H9 (cell line): ENCODE data around the gene RALY. TPM values are rescaled to one million over a fixed set of nuclear protein-coding genes. Genes with fewer than 3 reads are reported as not detected.
A peak's percentile ranks its signal among the peaks of the same experiment; 100 is the strongest.

ENCODE experiments used
- DNase-seq: peaks from one replicate; pipeline ENCODE4 v3.0.0-alpha.2; 2017
- H2AFZ ChIP-seq: one replicate; pipeline ENCODE4 v1.6.1; 2013; ENCODE audit warnings: mild to moderate bottlenecking, low read length, control low read depth, moderate library complexity
- H2AK5ac ChIP-seq: 2 replicates; pipeline ENCODE4 v1.6.1; 2013; ENCODE audit warnings: low read length, control low read depth, mixed read lengths; ENCODE audit not compliant: insufficient read length
- H2BK120ac ChIP-seq: one replicate; pipeline ENCODE4 v1.6.1; 2013; ENCODE audit warnings: low read depth, mild to moderate bottlenecking, low read length, control low read depth, inconsistent platforms; ENCODE audit not compliant: poor library complexity, severe bottlenecking
- H2BK12ac ChIP-seq: 2 replicates; pipeline ENCODE4 v1.6.1; 2013; ENCODE audit warnings: low read length, control low read depth, mixed read lengths, low read depth; ENCODE audit not compliant: insufficient read length
- H2BK15ac ChIP-seq: 2 replicates; pipeline ENCODE4 v1.6.1; 2013; ENCODE audit warnings: low read depth, low read length, control low read depth
- H2BK20ac ChIP-seq: one replicate; pipeline ENCODE4 v1.6.1; 2013; ENCODE audit warnings: low read depth, mild to moderate bottlenecking, low read length, control low read depth, inconsistent platforms; ENCODE audit not compliant: poor library complexity, severe bottlenecking
- H2BK5ac ChIP-seq: 2 replicates; pipeline ENCODE4 v1.6.1; 2013; ENCODE audit warnings: low read length, control low read depth, mixed read lengths; ENCODE audit not compliant: insufficient read length
- H3K14ac ChIP-seq: 2 replicates; pipeline ENCODE4 v1.6.1; 2013; ENCODE audit warnings: low read length, control low read depth; ENCODE audit not compliant: insufficient read depth
- H3K18ac ChIP-seq: 2 replicates; pipeline ENCODE4 v1.6.1; 2013; ENCODE audit warnings: low read depth, mild to moderate bottlenecking, mixed read lengths, low read length, control low read depth; ENCODE audit not compliant: insufficient read length
- H3K23ac ChIP-seq: 2 replicates; pipeline ENCODE4 v1.6.1; 2013; ENCODE audit warnings: low read length, control low read depth, mixed read lengths, low read depth; ENCODE audit not compliant: insufficient read length
- H3K23me2 ChIP-seq: 2 replicates; pipeline ENCODE4 v1.6.1; 2013; ENCODE audit warnings: low read depth, mild to moderate bottlenecking, mixed read lengths, low read length, control low read depth; ENCODE audit not compliant: insufficient read length, poor library complexity, severe bottlenecking
- H3K27ac ChIP-seq: 2 replicates; pipeline ENCODE4 v1.5.1; 2013; ENCODE audit warnings: low read length, control low read depth, mixed read lengths, low read depth; ENCODE audit not compliant: insufficient read length
- H3K27me3 ChIP-seq: 2 replicates; pipeline ENCODE4 v1.6.1; 2013; ENCODE audit warnings: low read length, control low read depth, inconsistent platforms; ENCODE audit not compliant: insufficient read depth
- H3K4ac ChIP-seq: 2 replicates; pipeline ENCODE4 v1.6.1; 2013; ENCODE audit warnings: low read depth, mild to moderate bottlenecking, control low read depth, inconsistent platforms, low read length, moderate library complexity
- H3K4me1 ChIP-seq: 2 replicates; pipeline ENCODE4 v1.6.1; 2013; ENCODE audit warnings: low read length, control low read depth, inconsistent platforms; ENCODE audit not compliant: insufficient read depth
- H3K4me2 ChIP-seq: 2 replicates; pipeline ENCODE4 v1.6.1; 2013; ENCODE audit warnings: low read length, control low read depth, mixed read lengths; ENCODE audit not compliant: insufficient read length, insufficient read depth
- H3K56ac ChIP-seq: 2 replicates; pipeline ENCODE4 v1.6.1; 2013; ENCODE audit warnings: low read depth, mild to moderate bottlenecking, mixed read lengths, low read length, control low read depth; ENCODE audit not compliant: insufficient read length
- H3K79me1 ChIP-seq: 2 replicates; pipeline ENCODE4 v1.6.1; 2013; ENCODE audit warnings: low read depth, mild to moderate bottlenecking, moderate library complexity, low read length, control low read depth, inconsistent platforms; ENCODE audit not compliant: insufficient read depth, poor library complexity, severe bottlenecking
- H3K79me2 ChIP-seq: 2 replicates; pipeline ENCODE4 v1.6.1; 2013; ENCODE audit warnings: low read length, control low read depth, inconsistent platforms; ENCODE audit not compliant: insufficient read depth
- H3K9ac ChIP-seq: 2 replicates; pipeline ENCODE4 v1.6.1; 2013; ENCODE audit warnings: low read length, control low read depth, mixed read lengths; ENCODE audit not compliant: insufficient read length; ENCODE audit errors: extremely low read depth
- H3K9me3 ChIP-seq: one replicate; pipeline ENCODE4 v1.6.1; 2013; ENCODE audit warnings: low read depth, low read length, inconsistent platforms; ENCODE audit not compliant: control insufficient read depth
- H3T11ph ChIP-seq: one replicate; pipeline ENCODE4 v1.6.1; 2013; ENCODE audit warnings: mild to moderate bottlenecking, low read length, control low read depth, inconsistent platforms
- H4K20me1 ChIP-seq: one replicate; pipeline ENCODE4 v1.6.1; 2013; ENCODE audit not compliant: control insufficient read depth, insufficient read length, insufficient read depth
- H4K5ac ChIP-seq: 2 replicates; pipeline ENCODE4 v1.6.1; 2013; ENCODE audit warnings: low read depth, mild to moderate bottlenecking, mixed read lengths, low read length, control low read depth; ENCODE audit not compliant: insufficient read length
- H4K8ac ChIP-seq: replicated peaks from 2 replicates; pipeline ENCODE4 v1.6.1; 2013; ENCODE audit warnings: low read length, control low read depth, mixed read lengths, low read depth; ENCODE audit not compliant: insufficient read length
- H4K91ac ChIP-seq: 2 replicates; pipeline ENCODE4 v1.6.1; 2013; ENCODE audit warnings: low read depth, mild to moderate bottlenecking, moderate library complexity, mixed read lengths, low read length, control low read depth; ENCODE audit not compliant: insufficient read length
- H3K27ac Mint-ChIP-seq, 3 experiments: 2 replicates in 2 of 3; 3 replicates in 1 of 3; pipeline ENCODE4 v1.8.0; 2020 to 2021; ENCODE audit warnings: mixed read lengths in 3 of 3, mild to moderate bottlenecking in 1 of 3, moderate library complexity in 1 of 3
- H3K27me3 Mint-ChIP-seq: 2 replicates; pipeline ENCODE4 v1.8.0; 2021; ENCODE audit warnings: low read depth, mild to moderate bottlenecking, moderate library complexity, mixed read lengths
- H3K36me3 Mint-ChIP-seq, 3 experiments: 2 replicates in 2 of 3; 3 replicates in 1 of 3; pipeline ENCODE4 v1.8.0; 2020 to 2021; ENCODE audit warnings: low read depth in 3 of 3, mixed read lengths in 3 of 3; ENCODE audit not compliant: insufficient read depth in 1 of 3
- H3K4me1 Mint-ChIP-seq, 2 experiments: 2 replicates each; pipeline ENCODE4 v1.8.0; 2020; ENCODE audit warnings: mixed read lengths in 2 of 2
- H3K4me3 Mint-ChIP-seq, 2 experiments: 2 replicates in 1 of 2; 3 replicates in 1 of 2; pipeline ENCODE4 v1.8.0; 2020 to 2021; ENCODE audit warnings: mild to moderate bottlenecking in 2 of 2, mixed read lengths in 2 of 2, moderate library complexity in 1 of 2
- H3K9me3 Mint-ChIP-seq, 2 experiments: 2 replicates in 1 of 2; 3 replicates in 1 of 2; pipeline ENCODE4 v1.8.0; 2020; ENCODE audit warnings: mild to moderate bottlenecking in 2 of 2, mixed read lengths in 2 of 2, moderate library complexity in 1 of 2
- WGBS: extraction: QIAGEN DNeasy Blood & Tissue Kit; methylation state at CpG from one replicate; pipeline ENCODE4 v1.1.7; 2013; ENCODE audit warnings: missing lambda C conversion rate, low lambda C conversion rate, mixed read lengths; ENCODE audit not compliant: insufficient read length; ENCODE audit errors: extremely low coverage; 5-methylcytosine and 5-hydroxymethylcytosine counted together
- total RNA-seq: library from RNA; stranded (reverse); gene quantifications from 2 replicates; pipeline ENCODE4 v1.2.1, GENCODE V29; 2021
- TF ChIP-seq, protein P1 (sequence below): fragments of 200-600 bp; sonication (generic); conservative IDR thresholded peaks from 3 replicates; pipeline ENCODE4 v1.8.0; 2021; ENCODE audit warnings: antibody characterized with exemption, mild to moderate bottlenecking

The RALY gene
- total RNA-seq, 1 experiment from 2014 or later, result 199 TPM

- Mint-ChIP-seq H3K9me3 (no peaks in the 10 kb centered on the region), H3K36me3 (peaks cover 0 to 2% (median 0%) of the 10 kb centered on the region in 3 experiments; a peak in 5 of 7 replicates), H3K4me1 (peaks cover 27 to 30% of the 10 kb centered on the region in 2 experiments), H3K27ac (peak overlapping the region in 1 of 3 experiments; percentile 23; a peak in 1 of 7 replicates), H3K4me3 (no peak overlapping the region), H3K27me3 (no peaks in the 10 kb centered on the region)
- Histone ChIP-seq H4K20me1 (no peaks in the 10 kb centered on the region), H4K91ac (no peak overlapping the region), H3K79me2 (peaks cover 3% of the 10 kb centered on the region; the same call in 1 of the 2 replicates), H3T11ph (no peak overlapping the region), H3K4me2 (no peak overlapping the region), H3K4me1 (peaks cover 6% of the 10 kb centered on the region), H3K27me3 (no peaks in the 10 kb centered on the region), H4K8ac (no peak overlapping the region), H3K9ac (no peak overlapping the region), H2BK120ac (no peak overlapping the region), H3K27ac (no peak overlapping the region), H3K4ac (no peak overlapping the region), H2AK5ac (no peak overlapping the region), H2AFZ (no peak overlapping the region), H3K18ac (no peak overlapping the region), H3K23ac (no peak overlapping the region), H3K14ac (no peak overlapping the region), H2BK20ac (no peak overlapping the region), H2BK12ac (no peak overlapping the region), H2BK5ac (no peak overlapping the region), H2BK15ac (no peak overlapping the region), H3K79me1 (peaks cover 3% of the 10 kb centered on the region), H4K5ac (no peak overlapping the region), H3K23me2 (no peaks in the 10 kb centered on the region), H3K9me3 (no peaks in the 10 kb centered on the region), H3K56ac (no peak overlapping the region)
- WGBS, result no CpG with 5 or more reads among the region's 4 CpGs
- TF ChIP-seq, protein P1, sequence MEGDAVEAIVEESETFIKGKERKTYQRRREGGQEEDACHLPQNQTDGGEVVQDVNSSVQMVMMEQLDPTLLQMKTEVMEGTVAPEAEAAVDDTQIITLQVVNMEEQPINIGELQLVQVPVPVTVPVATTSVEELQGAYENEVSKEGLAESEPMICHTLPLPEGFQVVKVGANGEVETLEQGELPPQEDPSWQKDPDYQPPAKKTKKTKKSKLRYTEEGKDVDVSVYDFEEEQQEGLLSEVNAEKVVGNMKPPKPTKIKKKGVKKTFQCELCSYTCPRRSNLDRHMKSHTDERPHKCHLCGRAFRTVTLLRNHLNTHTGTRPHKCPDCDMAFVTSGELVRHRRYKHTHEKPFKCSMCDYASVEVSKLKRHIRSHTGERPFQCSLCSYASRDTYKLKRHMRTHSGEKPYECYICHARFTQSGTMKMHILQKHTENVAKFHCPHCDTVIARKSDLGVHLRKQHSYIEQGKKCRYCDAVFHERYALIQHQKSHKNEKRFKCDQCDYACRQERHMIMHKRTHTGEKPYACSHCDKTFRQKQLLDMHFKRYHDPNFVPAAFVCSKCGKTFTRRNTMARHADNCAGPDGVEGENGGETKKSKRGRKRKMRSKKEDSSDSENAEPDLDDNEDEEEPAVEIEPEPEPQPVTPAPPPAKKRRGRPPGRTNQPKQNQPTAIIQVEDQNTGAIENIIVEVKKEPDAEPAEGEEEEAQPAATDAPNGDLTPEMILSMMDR, result no peak
- no peak for DNase-seq
These were observed 48.6 kb downstream of the RALY start for GRCh38 chr20:34042262-34042661.
